Skeletal muscle cell (primary cell): ENCODE results near the gene RASSF5.
"Not testable (repeated sequence)": the region's sequence is repeated elsewhere in the genome, so short reads cannot be mapped to it uniquely, and the experiment has no call there.

Experiments
- DNase-seq: peaks from one replicate; pipeline ENCODE4 v3.0.0-alpha.2; 2010; ENCODE audit warnings: low read depth
- H3K4me3 ChIP-seq: 2 replicates; pipeline ENCODE4 v1.5.1; 2011; ENCODE audit warnings: low read depth, mild to moderate bottlenecking, control low read depth, low read length, moderate library complexity

The RASSF5 gene

GRCh38 chr1:206472886-206473285 is 34.4 kb upstream of the RASSF5 start:
- no peak for DNase-seq
- no peak overlapping the region for H3K4me3 ChIP-seq

- no peak for DNase-seq
- H3K4me3 ChIP-seq, result no peak overlapping the region
Observed at GRCh38 chr1:206476058-206476457, 31.3 kb upstream of the RASSF5 start.

DNA sequence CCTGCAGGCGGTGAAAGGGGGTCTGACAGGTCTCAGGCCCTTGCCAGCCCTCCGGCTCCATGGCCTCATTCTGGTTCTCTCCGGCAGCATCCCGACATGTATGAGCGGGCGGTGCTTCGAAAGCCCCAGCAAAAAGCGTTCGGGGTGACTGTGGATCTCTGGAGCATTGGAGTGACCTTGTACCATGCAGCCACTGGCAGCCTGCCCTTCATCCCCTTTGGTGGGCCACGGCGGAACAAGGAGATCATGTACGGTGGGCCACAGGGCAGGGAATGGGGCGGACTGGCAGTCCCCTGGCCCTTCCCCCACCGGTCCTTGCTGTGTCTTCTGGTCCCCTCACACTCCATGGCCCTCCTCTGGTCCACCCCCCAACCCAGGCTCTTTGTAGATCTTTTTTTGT is 30.7 kb upstream of the RASSF5 start:
- no peak overlapping the region for H3K4me3 ChIP-seq
- no peak for DNase-seq

- no peak for DNase-seq
Observed at GRCh38 chr1:206477110-206477509, 30.2 kb upstream of the RASSF5 start.

DNA sequence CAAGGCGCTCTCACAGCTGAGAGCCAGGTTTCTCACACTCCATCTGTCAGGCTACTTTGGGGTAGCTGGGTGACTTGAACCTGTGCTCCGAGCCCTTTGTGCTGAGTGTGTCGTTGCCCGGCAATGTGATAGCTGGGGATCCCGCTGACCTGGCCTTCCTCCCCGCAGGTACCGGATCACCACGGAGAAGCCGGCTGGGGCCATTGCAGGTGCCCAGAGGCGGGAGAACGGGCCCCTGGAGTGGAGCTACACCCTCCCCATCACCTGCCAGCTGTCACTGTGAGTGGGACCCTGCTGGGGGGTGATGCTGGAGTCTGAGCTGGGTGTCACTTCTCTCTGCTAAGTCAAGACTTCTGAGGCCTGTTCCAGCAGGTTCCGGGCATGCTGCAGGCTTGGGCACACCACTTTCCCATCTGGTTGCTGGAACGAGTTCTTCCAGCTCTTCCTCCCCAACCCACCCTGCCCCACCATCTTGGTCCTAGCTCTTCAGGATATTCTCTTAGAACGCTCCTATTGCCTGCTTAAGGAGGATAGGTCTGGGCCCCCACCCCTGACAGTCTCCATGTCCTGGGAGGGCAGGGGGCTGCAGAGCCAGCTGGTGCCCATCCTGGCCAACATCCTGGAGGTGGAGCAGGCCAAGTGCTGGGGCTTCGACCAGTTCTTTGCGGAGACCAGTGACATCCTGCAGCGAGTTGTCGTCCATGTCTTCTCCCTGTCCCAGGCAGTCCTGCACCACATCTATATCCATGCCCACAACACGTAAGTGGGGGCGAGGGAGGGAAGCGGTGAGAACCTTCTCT is 29.6 kb upstream of the RASSF5 start:
- no peak for DNase-seq
- H3K4me3 ChIP-seq, result no peak overlapping the region

More at GRCh38 chr1:206477110-206477509, 30.2 kb upstream of the RASSF5 start:
- H3K4me3 ChIP-seq, result no peak overlapping the region

GRCh38 chr1:206478746-206479145 is 28.6 kb upstream of the RASSF5 start:
- no peak for DNase-seq
- no peak overlapping the region for H3K4me3 ChIP-seq

GRCh38 chr1:206479183-206480125 is 27.9 kb upstream of the RASSF5 start:
- DNase-seq, result no peak
- no peak overlapping the region for H3K4me3 ChIP-seq

DNA sequence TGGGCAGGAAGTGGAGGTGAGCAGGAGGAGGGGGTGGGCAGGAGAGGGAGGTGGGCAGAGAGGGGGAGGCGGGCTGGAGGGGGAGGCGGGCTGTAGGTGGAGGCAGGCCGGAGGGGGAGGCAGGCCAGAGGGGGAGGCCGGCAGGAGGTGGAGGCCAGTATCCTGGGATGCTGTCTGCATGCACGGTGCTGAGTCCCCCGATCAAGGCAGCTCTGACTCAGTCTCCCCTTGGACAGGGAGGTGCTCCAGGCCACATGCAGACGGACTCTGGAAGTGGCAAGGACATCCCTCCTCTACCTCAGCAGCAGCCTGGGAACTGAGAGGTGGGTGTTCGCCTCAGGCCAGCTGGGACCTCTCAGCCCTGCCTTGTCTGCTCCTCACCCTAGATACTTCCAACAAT is 27.1 kb upstream of the RASSF5 start:
- DNase-seq, result no peak
- H3K4me3 ChIP-seq, result no peak overlapping the region

- no peak for DNase-seq
- H3K4me3 ChIP-seq, result no peak overlapping the region
Observed at GRCh38 chr1:206482611-206483010, 24.7 kb upstream of the RASSF5 start.

DNA sequence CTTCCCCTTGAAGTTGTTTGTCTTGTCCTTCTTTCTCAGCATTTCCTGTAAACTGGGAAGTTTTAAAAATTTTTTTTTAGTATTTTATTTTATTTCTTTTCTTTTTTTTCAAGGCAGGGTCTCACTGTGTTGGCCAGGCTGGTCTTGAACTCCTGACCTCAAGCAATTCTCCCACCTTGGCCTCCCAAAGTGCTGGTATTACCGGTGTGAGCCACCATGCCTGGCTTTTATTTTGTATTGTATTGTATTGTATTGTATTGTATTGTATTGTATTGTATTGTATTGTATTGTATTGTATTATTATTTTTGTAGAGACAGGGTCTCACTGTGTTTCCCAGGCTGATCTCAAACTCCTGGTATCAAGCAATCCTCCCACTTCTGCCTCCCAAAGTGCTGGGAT is 23.5 kb upstream of the RASSF5 start:
- not testable (repeated sequence) for DNase-seq, H3K4me3 ChIP-seq

DNA sequence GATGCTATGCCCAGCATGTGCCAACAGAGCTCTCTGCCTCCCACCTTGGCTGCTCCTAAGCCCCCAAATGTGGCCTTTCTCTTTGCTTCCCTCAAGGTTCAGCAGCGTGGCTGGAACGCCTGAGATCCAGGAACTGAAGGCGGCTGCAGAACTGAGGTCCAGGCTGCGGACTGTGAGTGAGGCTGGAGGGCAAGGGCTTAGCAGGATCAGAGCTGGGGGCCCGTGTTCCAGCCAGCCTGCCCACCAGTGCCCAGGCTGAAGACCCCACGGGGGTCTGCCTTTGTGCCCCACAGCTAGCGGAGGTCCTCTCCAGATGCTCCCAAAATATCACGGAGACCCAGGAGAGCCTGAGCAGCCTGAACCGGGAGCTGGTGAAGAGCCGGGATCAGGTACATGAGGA is 22.4 kb upstream of the RASSF5 start:
- DNase-seq, result no peak
- H3K4me3 ChIP-seq, result no peak overlapping the region

DNA sequence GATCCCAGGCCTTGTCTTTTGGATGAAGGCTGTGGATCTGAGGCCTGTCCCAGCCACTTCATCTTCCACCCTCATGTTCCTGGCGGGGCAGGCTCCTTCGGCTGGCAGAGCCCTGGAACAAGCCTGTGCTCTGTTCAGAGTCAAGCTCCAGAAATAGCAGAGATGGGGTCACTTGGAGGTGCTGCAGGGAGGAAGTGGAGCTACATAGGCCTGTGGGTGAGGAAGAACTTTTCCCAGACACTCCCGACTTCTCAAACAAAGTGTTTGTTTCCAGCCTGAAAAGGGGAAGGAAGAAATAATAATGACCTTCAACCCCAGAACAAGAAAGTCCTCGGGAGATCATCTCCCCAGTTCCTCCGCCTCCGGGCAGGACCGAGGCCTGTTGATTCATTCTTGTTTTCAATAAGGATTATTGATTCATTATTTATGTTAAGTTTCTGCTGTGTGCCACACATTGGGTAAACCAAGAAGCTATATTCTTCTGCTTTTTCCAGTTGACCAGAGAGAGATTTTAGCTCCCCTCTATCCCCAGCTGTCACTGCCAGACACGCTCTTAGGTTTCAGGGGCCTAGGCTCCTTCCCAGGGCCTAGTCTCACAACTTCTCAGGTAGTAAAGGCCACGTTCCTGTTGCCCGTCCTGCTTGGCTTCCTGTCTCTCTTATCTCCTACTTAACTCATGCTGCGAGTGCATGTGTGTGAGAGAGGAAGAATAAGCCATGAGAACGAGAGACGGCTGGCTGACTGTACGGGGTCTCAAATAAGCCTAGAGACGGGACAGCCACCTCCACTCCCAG is 20.1 kb upstream of the RASSF5 start:
- DNase-seq, result no peak
- H3K4me3 ChIP-seq, result no peak overlapping the region

DNA sequence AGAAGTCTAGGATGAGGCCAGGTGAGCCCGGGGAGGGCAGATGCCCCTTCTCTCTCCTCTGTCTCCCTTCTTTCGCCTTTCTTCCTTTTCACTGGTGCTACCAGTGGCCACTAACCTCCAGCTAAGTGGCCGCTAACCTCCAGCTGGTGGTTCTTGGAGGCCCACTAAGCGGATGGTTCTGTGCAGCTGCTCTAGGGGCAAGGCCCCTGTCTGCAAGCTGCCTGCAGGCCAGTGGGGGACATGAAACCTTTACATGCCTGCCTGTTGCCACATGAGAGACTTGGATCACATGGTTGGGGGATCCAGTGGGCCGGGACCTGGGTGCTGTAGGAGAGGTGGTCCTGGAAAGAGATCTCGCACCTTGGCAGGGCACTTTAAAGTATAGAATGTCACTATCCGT is 19.4 kb upstream of the RASSF5 start:
- DNase-seq, result no peak
- no peak overlapping the region for H3K4me3 ChIP-seq

- no peak for DNase-seq
- H3K4me3 ChIP-seq, result no peak overlapping the region
Observed at GRCh38 chr1:206488466-206488865, 18.9 kb upstream of the RASSF5 start.

DNA sequence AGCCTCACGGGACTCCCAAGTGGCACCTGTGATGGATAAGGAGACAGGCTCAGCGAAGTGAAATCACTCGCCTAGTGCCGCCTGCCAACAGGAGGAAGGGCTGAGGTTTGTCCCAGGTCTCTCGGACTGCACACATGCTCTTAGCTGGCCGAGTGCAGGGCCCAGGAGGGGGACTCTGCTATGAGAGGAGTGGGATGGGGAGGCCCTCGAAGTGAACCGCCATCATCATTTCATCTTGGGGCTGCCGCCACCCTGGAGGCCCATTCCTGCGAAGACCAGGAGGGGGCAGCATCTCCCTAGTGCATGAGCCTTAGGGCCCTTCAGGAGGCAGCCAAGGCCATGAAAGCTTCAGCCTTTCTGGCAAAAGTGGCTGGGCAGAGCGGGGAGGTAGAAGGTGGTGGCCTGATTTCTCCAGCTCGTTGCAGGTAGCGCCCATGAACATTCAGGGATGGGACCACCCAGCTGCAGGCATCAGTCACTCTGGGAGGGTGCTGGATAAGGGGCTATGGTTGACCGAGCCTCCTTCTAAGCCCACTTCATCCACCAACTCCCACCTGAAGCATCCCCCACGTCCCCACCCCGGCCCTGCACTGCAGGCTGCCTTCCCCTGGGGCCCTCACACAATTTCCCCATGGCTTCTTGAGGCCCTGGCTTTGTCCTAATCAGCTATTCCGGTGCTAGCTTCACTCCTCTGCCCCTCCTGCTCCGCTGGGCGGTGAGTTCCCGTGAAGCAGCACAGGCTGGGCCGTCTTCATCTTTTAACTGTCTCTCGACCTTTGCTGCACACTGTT is 17.2 kb upstream of the RASSF5 start:
- H3K4me3 ChIP-seq, result no peak overlapping the region
- DNase-seq, result no peak

DNA sequence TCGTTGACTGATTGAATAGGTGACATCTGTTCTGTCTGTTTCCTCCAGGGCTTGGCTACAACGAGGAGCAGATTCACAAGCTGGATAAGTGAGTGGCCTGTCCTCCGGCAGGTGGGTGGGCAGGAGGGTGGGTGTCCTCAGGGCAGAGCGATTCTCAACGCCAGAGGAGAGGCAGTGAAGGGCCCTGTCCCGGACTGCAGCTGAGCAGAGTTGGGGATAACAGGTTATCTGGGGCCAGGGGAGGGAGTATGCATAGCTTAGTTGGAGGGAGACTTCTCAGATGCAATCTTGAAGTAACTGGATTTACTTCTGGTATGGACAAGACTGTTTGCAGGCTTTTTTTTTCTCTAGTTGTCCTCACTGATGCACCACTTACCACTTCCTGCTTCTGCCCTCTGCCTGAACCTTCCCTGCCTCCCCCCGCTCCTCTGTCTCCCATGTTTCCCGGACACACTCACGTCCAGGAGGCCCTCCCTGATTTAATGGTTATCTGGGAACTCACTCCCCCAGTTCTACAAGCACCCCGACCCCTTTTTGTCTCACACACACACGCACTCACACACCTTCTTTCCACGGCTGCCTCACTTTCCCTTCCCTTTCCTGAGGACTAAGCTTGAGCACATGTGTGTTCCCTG is 16.4 kb upstream of the RASSF5 start:
- H3K4me3 ChIP-seq, result no peak overlapping the region
- DNase-seq, result no peak

DNA sequence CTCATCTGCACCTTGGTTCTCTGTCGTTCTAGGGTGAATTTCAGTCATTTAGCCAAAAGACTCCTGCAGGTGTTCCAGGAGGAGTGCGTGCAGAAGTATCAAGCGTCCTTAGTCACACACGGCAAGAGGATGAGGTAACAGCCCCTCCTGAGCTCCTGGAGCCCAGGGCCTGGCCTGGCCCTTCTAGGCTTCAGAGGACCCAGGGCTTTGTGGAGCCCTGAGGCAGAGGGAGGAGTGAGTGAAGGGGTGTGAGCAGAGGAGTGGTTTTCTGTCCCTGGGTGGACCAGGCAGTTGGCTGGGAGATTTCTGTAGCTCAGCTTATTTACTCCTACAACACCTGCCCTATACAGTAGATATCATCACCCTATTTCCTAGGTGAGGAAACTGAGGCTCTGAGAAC is 15.7 kb upstream of the RASSF5 start:
- no peak for DNase-seq
- H3K4me3 ChIP-seq, result no peak overlapping the region

DNA sequence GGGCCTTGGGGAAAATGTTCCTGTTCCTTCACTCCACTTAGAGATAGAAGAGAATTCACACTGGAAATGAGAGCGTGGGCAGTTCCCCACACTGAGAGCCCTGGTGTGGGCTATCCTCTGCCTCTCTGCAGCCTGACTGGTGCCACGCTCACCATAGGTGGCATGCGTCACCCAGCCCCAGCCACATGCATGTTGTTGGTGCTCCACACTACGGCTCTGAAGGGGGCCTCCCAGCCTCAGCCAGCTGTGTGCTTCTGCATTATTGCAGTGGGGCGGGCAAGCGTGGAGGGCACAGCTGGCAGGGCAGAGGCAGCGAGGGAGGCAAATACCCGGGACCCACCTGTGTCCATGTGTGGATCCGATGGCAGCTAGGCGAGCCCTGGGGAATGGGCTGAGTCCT is 14.7 kb upstream of the RASSF5 start:
- H3K4me3 ChIP-seq, result no peak overlapping the region
- no peak for DNase-seq

DNA sequence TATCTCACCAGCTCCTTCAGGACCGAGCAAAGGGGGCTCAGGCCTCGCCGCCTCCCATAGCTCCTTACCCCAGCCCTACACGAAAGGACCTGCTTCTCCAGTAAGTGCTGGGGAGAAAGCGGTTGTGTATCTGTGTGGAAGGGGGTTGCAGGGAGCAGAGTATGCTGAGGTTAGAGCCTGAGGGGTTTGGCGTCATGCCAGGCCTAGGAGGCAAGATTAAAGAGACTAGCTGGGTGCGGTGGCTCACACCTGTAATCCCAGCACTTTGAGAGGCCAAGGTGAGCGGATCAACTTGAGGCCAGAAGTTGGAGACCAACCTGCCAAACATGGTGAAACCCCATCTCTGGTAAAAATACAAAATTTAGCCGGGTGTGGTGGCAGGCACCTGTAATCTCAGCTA is 14.1 kb upstream of the RASSF5 start:
- no peak overlapping the region for H3K4me3 ChIP-seq
- DNase-seq, result no peak
